ENCODE measurements around the gene GKAP1.

The GKAP1 gene

GRCh38 chr9:83701286-83701685 lies 116.3 kb downstream of the GKAP1 start:
- Histone ChIP-seq H3K27me3 (ENCODE audit: control insufficient read depth, insufficient read depth, low read length) (no peaks in the 10 kb centered on the region), H3K36me3 (ENCODE audit: control insufficient read depth, insufficient read depth, low read length) (no peaks in the 10 kb centered on the region), H3K27ac (no peak overlapping the region), H3K4me2 (ENCODE audit: low read length) (no peak overlapping the region), H3K9ac (no peak overlapping the region), H2AFZ (no peak overlapping the region), H3K9me3 (ENCODE audit: control insufficient read depth, low read length) (no peaks in the 10 kb centered on the region), H3K79me2 (peaks cover 42% of the 10 kb centered on the region), H3K4me1 (no peaks in the 10 kb centered on the region), H3K4me3 (ENCODE audit: low read depth, low read length) (no peak overlapping the region)
- TF ChIP-seq CTCF (IDR thresholded peaks at IDR 0.05): no peak

- Histone ChIP-seq H3K9me3 (ENCODE audit: control insufficient read depth, low read length) (no peaks in the 10 kb centered on the region), H3K27me3 (ENCODE audit: control insufficient read depth, insufficient read depth, low read length) (no peaks in the 10 kb centered on the region), H3K36me3 (ENCODE audit: control insufficient read depth, insufficient read depth, low read length) (no peaks in the 10 kb centered on the region), H3K4me3 (ENCODE audit: low read depth, low read length) (no peak overlapping the region), H2AFZ (no peak overlapping the region), H3K9ac (no peak overlapping the region), H3K27ac (no peak overlapping the region), H3K79me2 (peaks cover 36% of the 10 kb centered on the region), H3K4me1 (no peaks in the 10 kb centered on the region), H3K4me2 (ENCODE audit: low read length) (no peak overlapping the region)
- no peak for TF ChIP-seq CTCF (IDR thresholded peaks at IDR 0.05)
Observed at GRCh38 chr9:83699615-83700014, 118.0 kb downstream of the GKAP1 start.

GRCh38 chr9:83698976-83699585 lies 118.5 kb downstream of the GKAP1 start:
- H3K4me3 ChIP-seq (ENCODE audit: low read depth, low read length): no peak overlapping the region
- no peak overlapping the region for H3K27ac ChIP-seq
- H2AFZ ChIP-seq: no peak overlapping the region
- H3K4me2 ChIP-seq (ENCODE audit: low read length): no peak overlapping the region
- H3K27me3 ChIP-seq (ENCODE audit: control insufficient read depth, insufficient read depth, low read length): no peaks in the 10 kb centered on the region
- H3K9ac ChIP-seq: no peak overlapping the region
- TF ChIP-seq CTCF (IDR thresholded peaks at IDR 0.05): no peak
- peaks cover 34% of the 10 kb centered on the region for H3K79me2 ChIP-seq
- no peaks in the 10 kb centered on the region for H3K4me1 ChIP-seq
- H3K36me3 ChIP-seq (ENCODE audit: control insufficient read depth, insufficient read depth, low read length): no peaks in the 10 kb centered on the region
- H3K9me3 ChIP-seq (ENCODE audit: control insufficient read depth, low read length): no peaks in the 10 kb centered on the region

GRCh38 chr9:83691492-83691891 lies 126.1 kb downstream of the GKAP1 start:
- Histone ChIP-seq H2AFZ (no peak overlapping the region), H3K9me3 (ENCODE audit: control insufficient read depth, low read length) (no peaks in the 10 kb centered on the region), H3K4me1 (no peaks in the 10 kb centered on the region), H3K9ac (no peak overlapping the region), H3K36me3 (ENCODE audit: control insufficient read depth, insufficient read depth, low read length) (no peaks in the 10 kb centered on the region), H3K79me2 (peaks cover 23% of the 10 kb centered on the region), H3K27me3 (ENCODE audit: control insufficient read depth, insufficient read depth, low read length) (no peaks in the 10 kb centered on the region), H3K4me2 (ENCODE audit: low read length) (no peak overlapping the region), H3K27ac (no peak overlapping the region), H3K4me3 (ENCODE audit: low read depth, low read length) (no peak overlapping the region)
- no peak for TF ChIP-seq CTCF (IDR thresholded peaks at IDR 0.05)

Data from parathyroid adenoma (tissue), 2 donors.